Motor neuron (in vitro differentiated cells): ENCODE measurements around the gene CNTRL. TPM values are rescaled to one million over a fixed set of nuclear protein-coding genes. Genes with fewer than 3 reads are reported as not detected.

Experiments used
- ATAC-seq, 8 experiments: fragments of 200-7000 bp; cut with Tn5 transposase; replicated peaks in 6 of 8; 2 replicates each; pipeline ENCODE4 v1.8.0; 2021; ENCODE audit warnings: mild to moderate bottlenecking in 8 of 8, moderate library complexity in 8 of 8
- H3K27ac ChIP-seq, 2 donors: fragments of 250-450 bp; sonication (Bioruptor Pico); 2 replicates each; pipeline ENCODE4 v1.9.0; 2021; ENCODE audit warnings: antibody characterized with exemption in 2 of 2, mild to moderate bottlenecking in 2 of 2, moderate library complexity in 1 of 2
- H3K4me1 ChIP-seq, 2 donors: fragments of 250-450 bp; sonication (Bioruptor Pico); replicated peaks in 1 of 2; 2 replicates each; pipeline ENCODE4 v1.6.1; 2021; ENCODE audit warnings: antibody characterized with exemption in 2 of 2, mild to moderate bottlenecking in 2 of 2, moderate library complexity in 1 of 2
- H3K4me3 ChIP-seq, 5 donors: fragments of 250-450 bp; sonication (Bioruptor Pico); 2 replicates each; pipeline ENCODE4 v1.9.0; 2021; ENCODE audit warnings: antibody characterized with exemption in 5 of 5, mild to moderate bottlenecking in 5 of 5, moderate library complexity in 4 of 5
- WGBS, 10 experiments: fragments of 450-650 bp; shearing (Covaris generic); methylation state at CpG; one replicate each; pipeline ENCODE4 v1.0.0; 2022; 5-methylcytosine and 5-hydroxymethylcytosine counted together
- in situ Hi-C, 9 experiments: fragments of 400-800 bp; cut with MboI; loops; one replicate each; pipeline ENCODE4 v1.15.0; 2021; ENCODE audit warnings: low sequenced_read_pairs in 9 of 9, low pct_unique_long_range_greater_than_20kb in 2 of 9; ENCODE audit not compliant: unreplicated experiment in 9 of 9
- total RNA-seq, 8 experiments: library from RNA; unstranded; fragments of 300-600 nt; gene quantifications; 2 replicates each; pipeline versions ENCODE4 v1.2.3 to v1.2.4, GENCODE V29; 2022

The CNTRL gene
- total RNA-seq, 8 experiments from 2014 or later = 3.1 to 19.8 (median 13.8) TPM

GRCh38 chr9:121050128-121050988 is 24.4 kb upstream of the CNTRL start, which contains the start of gene C5:
C5 (minus strand) TSS chr9:121050275; CDS start chr9:121050246, 29 bp downstream.
- no peak within 1 kb of the TSS for H3K27ac ChIP-seq
- ATAC-seq = no peak
- no peak within 1 kb of the TSS for H3K4me3 ChIP-seq
- H3K4me1 ChIP-seq = no peaks in the 10 kb centered on the region
- WGBS, 10 experiments = 61 to 90% (median 82%) methylated on average over 2 to 6 of the region's 6 CpGs
- in situ Hi-C loops = loop anchor here in 5 of 9 experiments (10.0 to 25.0 kb wide), 3 partner anchors 66 to 313 kb away; no protein-coding TSS in a partner anchor

- Histone ChIP-seq H3K27ac (no peak overlapping the region), H3K4me1 (no peaks in the 10 kb centered on the region), H3K4me3 (no peak overlapping the region)
- no peak for ATAC-seq
- 0 to 100% (median 67%) methylated on average over 1 to 4 of the region's 4 CpGs; no CpG with 5 or more reads in 3 of the 10 experiments for WGBS, 10 experiments
- in situ Hi-C loops = loop anchor here in 5 of 9 experiments (10.0 to 25.0 kb wide), 3 partner anchors 69 to 316 kb away; no protein-coding TSS in a partner anchor
Measured at GRCh38 chr9:121053544-121053943, 21.2 kb upstream of the CNTRL start.

GRCh38 chr9:121055642-121056143 is 19.1 kb upstream of the CNTRL start:
- H3K4me1 ChIP-seq = no peaks in the 10 kb centered on the region
- H3K4me3 ChIP-seq = no peak overlapping the region
- H3K27ac ChIP-seq = no peak overlapping the region
- peak in 3 of 8 experiments; percentile 31 to 80 (median 59) for ATAC-seq
- in situ Hi-C loops = loop anchor here in 5 of 9 experiments (10.0 to 25.0 kb wide), 3 partner anchors 71 to 318 kb away; no protein-coding TSS in a partner anchor
- 40 to 92% (median 85%) methylated on average over 2 of the region's 2 CpGs; no CpG with 5 or more reads in 6 of the 10 experiments for WGBS, 10 experiments

- WGBS, 10 experiments = 46 to 100% (median 86%) methylated on average over 1 to 5 of the region's 5 CpGs
- Histone ChIP-seq H3K27ac (no peak overlapping the region), H3K4me3 (no peak overlapping the region), H3K4me1 (no peaks in the 10 kb centered on the region)
- in situ Hi-C loops = loop anchor here in 5 of 9 experiments (10.0 to 25.0 kb wide), 3 partner anchors 73 to 321 kb away; no protein-coding TSS in a partner anchor
- no peak for ATAC-seq
Measured at GRCh38 chr9:121057821-121058220, 16.9 kb upstream of the CNTRL start.

- 52 to 100% (median 79%) methylated on average over 1 to 5 of the region's 6 CpGs; no CpG with 5 or more reads in 4 of the 10 experiments for WGBS, 10 experiments
Measured at GRCh38 chr9:121059513-121059912, 15.2 kb upstream of the CNTRL start.

GRCh38 chr9:121059998-121060636 is 14.6 kb upstream of the CNTRL start:
- in situ Hi-C loops = loop anchor here in 5 of 9 experiments (10.0 to 25.0 kb wide), 3 partner anchors 75 to 323 kb away; no protein-coding TSS in a partner anchor

More at GRCh38 chr9:121059513-121059912, 15.2 kb upstream of the CNTRL start:
- in situ Hi-C loops = loop anchor here in 5 of 9 experiments (10.0 to 25.0 kb wide), 3 partner anchors 75 to 322 kb away; no protein-coding TSS in a partner anchor
- Histone ChIP-seq H3K4me1 (no peaks in the 10 kb centered on the region), H3K4me3 (no peak overlapping the region), H3K27ac (no peak overlapping the region)
- no peak for ATAC-seq

GRCh38 chr9:121066850-121067249 is 7.9 kb upstream of the CNTRL start:
- in situ Hi-C loops = loop anchor here in 5 of 9 experiments (25.0 kb wide), 2 partner anchors 305 to 330 kb away; no protein-coding TSS in a partner anchor
- WGBS, 10 experiments = 88 to 100% (median 100%) methylated on average over 1 of the region's 1 CpG; no CpG with 5 or more reads in 4 of the 10 experiments
- Histone ChIP-seq H3K27ac (no peak overlapping the region), H3K4me1 (no peaks in the 10 kb centered on the region), H3K4me3 (no peak overlapping the region)
- ATAC-seq = no peak

More at GRCh38 chr9:121059998-121060636, 14.6 kb upstream of the CNTRL start:
- no peaks in the 10 kb centered on the region for H3K4me1 ChIP-seq
- peak in 4 of 8 experiments; percentile 42 to 70 (median 62) for ATAC-seq
- 0 to 50% (median 25%) methylated on average over 1 to 6 of the region's 6 CpGs for WGBS, 10 experiments
- H3K4me3 ChIP-seq = no peak overlapping the region
- no peak overlapping the region for H3K27ac ChIP-seq

GRCh38 chr9:121067640-121068039 is 7.1 kb upstream of the CNTRL start:
- H3K27ac ChIP-seq = no peak overlapping the region
- no peaks in the 10 kb centered on the region for H3K4me1 ChIP-seq
- 57 to 100% (median 90%) methylated on average over 1 to 2 of the region's 2 CpGs for WGBS, 10 experiments
- H3K4me3 ChIP-seq = no peak overlapping the region
- in situ Hi-C loops = loop anchor here in 5 of 9 experiments (25.0 kb wide), 2 partner anchors 305 to 330 kb away; no protein-coding TSS in a partner anchor
- ATAC-seq = no peak

- Histone ChIP-seq H3K4me1 (peaks cover 4 to 7% of the 10 kb centered on the region in 2 donors), H3K4me3 (no peak overlapping the region), H3K27ac (no peak overlapping the region)
- in situ Hi-C loops = loop anchor here in 5 of 9 experiments (25.0 kb wide), 2 partner anchors 307 to 332 kb away; no protein-coding TSS in a partner anchor
- ATAC-seq = no peak
- WGBS, 10 experiments = 83 to 100% (median 91%) methylated on average over 1 of the region's 1 CpG; no CpG with 5 or more reads in 5 of the 10 experiments
Measured at GRCh38 chr9:121069396-121069795, 5.4 kb upstream of the CNTRL start.

- Histone ChIP-seq H3K27ac (no peak overlapping the region), H3K4me3 (no peak overlapping the region), H3K4me1 (peaks cover 7 to 12% of the 10 kb centered on the region in 2 donors)
- in situ Hi-C loops = loop anchor here in 5 of 9 experiments (25.0 kb wide), 2 partner anchors 309 to 334 kb away; no protein-coding TSS in a partner anchor
- ATAC-seq = no peak
- 83 to 100% (median 100%) methylated on average over 1 to 2 of the region's 2 CpGs; no CpG with 5 or more reads in 2 of the 10 experiments for WGBS, 10 experiments
Measured at GRCh38 chr9:121071370-121071755, 3.4 kb upstream of the CNTRL start.

GRCh38 chr9:121071756-121072421 is 2.9 kb upstream of the CNTRL start:
- Histone ChIP-seq H3K27ac (no peak overlapping the region), H3K4me3 (no peak overlapping the region), H3K4me1 (peaks cover 7 to 12% of the 10 kb centered on the region in 2 donors)
- peak in 1 of 8 experiments; percentile 1 for ATAC-seq
- 0 to 82% (median 61%) methylated on average over 2 to 16 of the region's 16 CpGs for WGBS, 10 experiments
- in situ Hi-C loops = loop anchor here in 5 of 9 experiments (25.0 kb wide), 2 partner anchors 310 to 335 kb away; no protein-coding TSS in a partner anchor

- WGBS, 10 experiments = 0 to 100% (median 87%) methylated on average over 2 to 4 of the region's 4 CpGs; no CpG with 5 or more reads in 1 of the 10 experiments
- H3K4me1 ChIP-seq = peaks cover 7 to 12% of the 10 kb centered on the region in 2 donors
- no peak overlapping the region for H3K4me3 ChIP-seq
- in situ Hi-C loops = loop anchor here in 5 of 9 experiments (25.0 kb wide), 2 partner anchors 311 to 336 kb away; no protein-coding TSS in a partner anchor
- ATAC-seq = no peak
- H3K27ac ChIP-seq = no peak overlapping the region
Measured at GRCh38 chr9:121073038-121073437, 1.7 kb upstream of the CNTRL start.
